A549 (cell line): ENCODE data around the gene AMHR2. TPM values are rescaled to one million over a fixed set of nuclear protein-coding genes. Genes with fewer than 3 reads are reported as not detected.
A peak's percentile ranks its signal among the peaks of the same experiment; 100 is the strongest.
"Not testable (repeated sequence)": the region's sequence is repeated elsewhere in the genome, so short reads cannot be mapped to it uniquely, and the experiment has no call there.

ENCODE experiments used
- ATAC-seq, 2 experiments: fragments of 200-7000 bp in 1 of 2; fragments of >200 bp in 1 of 2; cut with Nextera tagmentation in 1 of 2; cut with Tn5 transposase in 1 of 2; 3 replicates each; pipeline versions ENCODE4 v1.8.0 to v1.9.1; 2018 to 2020; ENCODE audit warnings: mild to moderate bottlenecking in 1 of 2, moderate library complexity in 1 of 2
- CTCF ChIA-PET: fragments of 300-600 bp; sonication (Branson Sonifier 250); formaldehyde crosslinking; extraction: SDS; loops from one replicate; lab custom pipeline; 2021; ENCODE audit warnings: antibody characterized with exemption, inconsistent platforms; lab: Yijun Ruan, JAX
- POLR2A ChIA-PET: fragments of 350-600 bp; formaldehyde crosslinking; extraction: SDS; loops from one replicate; lab custom pipeline; 2021; ENCODE audit warnings: antibody characterized with exemption, inconsistent platforms; lab: Yijun Ruan, JAX
- DNase-seq, 2 experiments: peaks; one replicate each; pipeline versions ENCODE4 v3.0.0 to v3.0.0-alpha.2; 2011 to 2016; ENCODE audit warnings: low read depth in 1 of 2, low spot score in 1 of 2
- FAIRE-seq: peaks from 2 replicates; lab custom pipeline; 2011; peaks lifted over from hg19 to GRCh38; lab: Jason Lieb, UNC
- H3K27ac ChIP-seq, 2 experiments: fragments of >200 bp; sonication (Bioruptor Twin); formaldehyde crosslinking; 3 replicates each; pipeline ENCODE4 v1.5.1; 2016 to 2017
- H3K4me1 ChIP-seq: fragments of >200 bp; sonication (Bioruptor Twin); formaldehyde crosslinking; 3 replicates; pipeline ENCODE4 v1.6.1; 2016
- H3K4me2 ChIP-seq: fragments of >200 bp; sonication (Bioruptor Twin); formaldehyde crosslinking; 3 replicates; pipeline ENCODE4 v1.6.1; 2016
- H3K4me3 ChIP-seq: fragments of >200 bp; sonication (Bioruptor Twin); formaldehyde crosslinking; 3 replicates; pipeline ENCODE4 v1.5.1; 2016
- H3K9me3 ChIP-seq: fragments of >200 bp; sonication (Bioruptor Twin); formaldehyde crosslinking; 3 replicates; pipeline ENCODE4 v1.6.1; 2016
- ATOH8 ChIP-seq: fragments of 250-450 bp; sonication (Bioruptor Pico); IDR thresholded peaks from 2 replicates; pipeline ENCODE4 v1.5.0; 2020; ENCODE audit warnings: low read depth, mild to moderate bottlenecking, moderate library complexity
- CEBPB ChIP-seq, 2 experiments: fragments of >200 bp in 1 of 2; sonication (Bioruptor Twin) in 1 of 2; formaldehyde crosslinking in 1 of 2; IDR thresholded peaks; 2 replicates each; pipeline ENCODE4 v1.6.1; 2012 to 2016
- CHD2 ChIP-seq: fragments of 150-350 bp; IDR thresholded peaks from 2 replicates; pipeline ENCODE4 v1.6.1; 2014; ENCODE audit warnings: low read length; ENCODE audit not compliant: partially characterized antibody
- CHD4 ChIP-seq: fragments of 200-600 bp; sonication (generic); IDR thresholded peaks from 2 replicates; pipeline ENCODE4 v1.6.1; 2016; ENCODE audit warnings: antibody characterized with exemption, mild to moderate bottlenecking, borderline replicate concordance
- EHMT2 ChIP-seq: fragments of 200-600 bp; sonication (generic); IDR thresholded peaks from 2 replicates; pipeline ENCODE4 v1.6.1; 2016; ENCODE audit warnings: antibody characterized with exemption, low read depth, mild to moderate bottlenecking, moderate library complexity
- FOSL2 ChIP-seq, 2 experiments: fragments of 450-650 bp in 1 of 2; fragments of >200 bp in 1 of 2; sonication (Bioruptor Twin) in 1 of 2; formaldehyde crosslinking; IDR thresholded peaks; 2 replicates each; pipeline versions ENCODE4 v1.5.0 to v1.6.1; 2016 to 2020; ENCODE audit warnings: mild to moderate bottlenecking in 1 of 2, moderate library complexity in 1 of 2
- HDAC2 ChIP-seq: fragments of 200-600 bp; sonication (generic); IDR thresholded peaks from 2 replicates; pipeline ENCODE4 v1.6.1; 2016
- HOXA7 ChIP-seq: fragments of 250-450 bp; sonication (Bioruptor Pico); IDR thresholded peaks from 2 replicates; pipeline ENCODE4 v1.5.0; 2020; ENCODE audit warnings: mild to moderate bottlenecking, moderate library complexity
- JUN ChIP-seq, 2 experiments: fragments of >200 bp; sonication (Bioruptor Twin); formaldehyde crosslinking; IDR thresholded peaks; 2 replicates in 1 of 2; 3 replicates in 1 of 2; pipeline ENCODE4 v1.6.1; 2016 to 2017
- JUNB ChIP-seq: fragments of >200 bp; sonication (Bioruptor Twin); formaldehyde crosslinking; IDR thresholded peaks from 2 replicates; pipeline ENCODE4 v1.6.1; 2016
- KDM1A ChIP-seq: fragments of 200-600 bp; sonication (generic); IDR thresholded peaks from 2 replicates; pipeline ENCODE4 v1.6.1; 2016; ENCODE audit warnings: low read depth, mild to moderate bottlenecking
- KDM5A ChIP-seq: fragments of 200-600 bp; sonication (generic); IDR thresholded peaks from 2 replicates; pipeline ENCODE4 v1.6.1; 2016; ENCODE audit warnings: antibody characterized with exemption, mild to moderate bottlenecking
- MAFK ChIP-seq: fragments of 450-650 bp; IDR thresholded peaks from 2 replicates; pipeline ENCODE4 v1.6.1; 2014; ENCODE audit not compliant: partially characterized antibody
- NPAS2 ChIP-seq: fragments of 250-450 bp; sonication (Bioruptor Pico); IDR thresholded peaks from 2 replicates; pipeline ENCODE4 v1.8.0; 2022; ENCODE audit warnings: mild to moderate bottlenecking, moderate library complexity, borderline replicate concordance
- PHF8 ChIP-seq: fragments of 200-600 bp; sonication (generic); IDR thresholded peaks from 2 replicates; pipeline ENCODE4 v1.6.1; 2016; ENCODE audit warnings: low read depth, mild to moderate bottlenecking, antibody characterized with exemption, moderate library complexity, borderline replicate concordance
- POLR2AphosphoS2 ChIP-seq: conservative IDR thresholded peaks from 2 replicates; pipeline ENCODE4 v1.6.1; 2012; ENCODE audit warnings: low read length, improper control_type of control experiment, inconsistent platforms
- RAD21 ChIP-seq, 2 experiments: fragments of >200 bp in 1 of 2; sonication (Bioruptor Twin) in 1 of 2; formaldehyde crosslinking in 1 of 2; IDR thresholded peaks in 1 of 2; conservative IDR thresholded peaks in 1 of 2; 2 replicates in 1 of 2; 3 replicates in 1 of 2; pipeline ENCODE4 v1.6.1; 2012 to 2018; ENCODE audit warnings: inconsistent platforms in 1 of 2
- RARB ChIP-seq: fragments of 250-450 bp; sonication (Bioruptor Pico); IDR thresholded peaks from 2 replicates; pipeline ENCODE4 v1.8.0; 2021; ENCODE audit warnings: mild to moderate bottlenecking, moderate library complexity
- RCOR1 ChIP-seq: fragments of 150-350 bp; IDR thresholded peaks from 2 replicates; pipeline ENCODE4 v1.6.1; 2014; ENCODE audit warnings: antibody characterized with exemption, low read length, low read depth
- RFX5 ChIP-seq: fragments of 450-650 bp; IDR thresholded peaks from 2 replicates; pipeline ENCODE4 v1.7.1; 2014; ENCODE audit warnings: antibody characterized with exemption, mild to moderate bottlenecking, moderate library complexity
- SMC3 ChIP-seq: fragments of >200 bp; sonication (Bioruptor Twin); formaldehyde crosslinking; IDR thresholded peaks from 3 replicates; pipeline ENCODE4 v1.6.1; 2018; ENCODE audit warnings: inconsistent platforms
- TP53 ChIP-seq: fragments of 250-450 bp; sonication (Bioruptor Pico); IDR thresholded peaks from 2 replicates; pipeline ENCODE4 v1.5.0; 2021; ENCODE audit warnings: mild to moderate bottlenecking, moderate library complexity
- WGBS: methylation state at CpG from one replicate; pipeline ENCODE4 v1.1.6; 2017; ENCODE audit errors: missing lambda C conversion rate; 5-methylcytosine and 5-hydroxymethylcytosine counted together
- polyA minus RNA-seq: library from RNA; depleted of rRNA, polyadenylated mRNA; stranded (reverse); fragments of >200 nt; gene quantifications from 2 replicates; pipeline ENCODE4 v1.2.3, GENCODE V29; 2011; rRNA and poly(A)+ RNA removed
- polyA plus RNA-seq, 4 experiments: library from polyadenylated mRNA; depleted of rRNA in 3 of 4; stranded (reverse); fragments of >200 nt; fragmentation: RNase III in 1 of 4; extraction: RNeasy Plus Mini Kit Qiagen cat#74134 plus additional on column Dnase treatment in 1 of 4; gene quantifications; 2 replicates in 3 of 4; 3 replicates in 1 of 4; pipeline ENCODE4 v1.2.3, GENCODE V29; 2011 to 2017

Gene AMHR2
- polyA plus RNA-seq (2011; rRNA removed) (0.12 and 0.16 TPM in 2 replicates), polyA plus RNA-seq (2017; fragmentation: RNase III; extraction: RNeasy Plus Mini Kit Qiagen cat#74134 plus additional on column Dnase treatment) (0.13 to 0.22 TPM (median 0.18 TPM) in 3 replicates), polyA minus RNA-seq (0.49 and 0.62 TPM in 2 replicates)
- 0.67 and 0.80 TPM in 2 replicates for polyA plus RNA-seq (2012; cell fraction: cytosol; rRNA removed)
- polyA plus RNA-seq (2012; cell fraction: nucleus; rRNA removed) = 0.84 and 1.1 TPM in 2 replicates

GRCh38 chr12:53423597-53423996 is at the start of gene AMHR2:
TSS of gene AMHR2 (plus strand) at chr12:53423855. CDS start at chr12:53423935, 80 bp downstream.
- WGBS = 100% methylated on average over 1 of the region's 1 CpG
- ATAC-seq (no peak), FAIRE-seq (no peak), DNase-seq (no peak)
- Histone ChIP-seq H3K27ac (peak within 1 kb of the TSS in 1 of 2 experiments; percentile 47; a peak in 2 of 6 replicates), H3K4me2 (no peak within 1 kb of the TSS), H3K9me3 (no peaks in the 10 kb centered on the region), H3K4me1 (peaks cover 37% of the 10 kb centered on the region), H3K4me3 (no peak within 1 kb of the TSS)
- TF ChIP-seq JUNB (no peak), FOSL2 (IDR thresholded peaks at IDR 0.05) (no peak), FOSL2 (CRISPR knock-in tag; IDR thresholded peaks at IDR 0.05) (no peak), SMC3 (no peak), KDM1A (no peak), RARB (CRISPR knock-in tag) (no peak), CHD4 (no peak), RFX5 (no peak), RCOR1 (no peak), HOXA7 (CRISPR knock-in tag) (no peak), ATOH8 (CRISPR knock-in tag) (no peak), PHF8 (no peak), POLR2AphosphoS2 (no peak), CHD2 (no peak), JUN (IDR thresholded peaks at IDR 0.05) (no peak), HDAC2 (no peak), RAD21 (conservative IDR thresholded peaks at IDR 0.05 in 1 of 2, IDR thresholded peaks at IDR 0.05 in 1 of 2) (no peak), NPAS2 (CRISPR knock-in tag) (no peak)
- ChIA-PET POLR2A (no interaction called here), CTCF (interaction anchor here (1.1 to 16.7 kb wide), 6 partner anchors 8 to 97 kb away, joined by 3 to 408 read pairs (median 48); partner anchors contain the start of genes AAAS and SP1)

GRCh38 chr12:53374277-53374676 is 49.4 kb upstream of the AMHR2 start:
- WGBS = 87% methylated on average over 14 of the region's 14 CpGs
- Histone ChIP-seq H3K27ac (peak overlapping the region; percentile 54 to 74; a peak in 5 of 6 replicates), H3K4me1 (peaks cover 40% of the 10 kb centered on the region)
- H3K4me2 ChIP-seq, H3K4me3 ChIP-seq, H3K9me3 ChIP-seq, FAIRE-seq, ATAC-seq, DNase-seq, POLR2A ChIA-PET: not testable (repeated sequence)
- CTCF ChIA-PET = interaction anchor here (1.2 to 1.3 kb wide), 2 partner anchors 11 to 29 kb away, joined by 3 to 6 read pairs; no protein-coding TSS in a partner anchor

- ATAC-seq (no peak), DNase-seq (no peak), FAIRE-seq (no peak)
- ChIA-PET POLR2A (no interaction called here), CTCF (interaction anchor here (1.0 to 12.7 kb wide), 5 partner anchors 23 to 55 kb away, joined by 3 to 199 read pairs (median 13); partner anchors contain the start of gene AMHR2)
- TF ChIP-seq MAFK (no peak), TP53 (CRISPR knock-in tag) (no peak), HDAC2 (peak; percentile 73; the same call in 1 of the 2 replicates), KDM5A (no peak), CEBPB (IDR thresholded peaks at IDR 0.05) (no peak), EHMT2 (no peak)
- H3K4me3 ChIP-seq = no peak overlapping the region
- H3K4me2 ChIP-seq = no peak overlapping the region
- 71% methylated on average over 2 of the region's 2 CpGs for WGBS
- H3K27ac ChIP-seq = peak overlapping the region in 1 of 2 experiments; percentile 38; a peak in 3 of 6 replicates
- H3K4me1 ChIP-seq = peaks cover 32% of the 10 kb centered on the region
- H3K9me3 ChIP-seq = no peaks in the 10 kb centered on the region
These were observed 46.9 kb upstream of the AMHR2 start for GRCh38 chr12:53376747-53377146.
